Endothelial cell of umbilical vein (primary cell): ENCODE measurements around the gene SEPTIN5. TPM values are rescaled to one million over a fixed set of nuclear protein-coding genes. Genes with fewer than 3 reads are reported as not detected.

Source experiments
- BruUV-seq: library from RNA; stranded (reverse); fragments of 400-500 nt; replicated peaks from 2 replicates; lab custom pipeline; 2021; lab: Mats Ljungman, UMichigan
- CTCF ChIA-PET: fragments of 300-600, 350-600 bp; sonication (Branson Sonifier 250); formaldehyde crosslinking; loops from one replicate; lab custom pipeline; 2021; ENCODE audit warnings: antibody characterized with exemption, inconsistent platforms; lab: Charles Lee
- POLR2A ChIA-PET: fragments of 300-600, 350-600 bp; sonication (Branson Sonifier 250); formaldehyde crosslinking; loops from one replicate; lab custom pipeline; 2021; ENCODE audit warnings: antibody characterized with exemption, inconsistent platforms; lab: Charles Lee
- DNase-seq: peaks from one replicate; pipeline ENCODE4 v3.0.0-alpha.2; 2011; ENCODE audit warnings: low read depth, low spot score
- FAIRE-seq: peaks from 2 replicates; lab custom pipeline; 2011; peaks lifted over from hg19 to GRCh38; lab: Jason Lieb, UNC
- H2AFZ ChIP-seq: 2 replicates; pipeline ENCODE4 v1.6.0; 2012; ENCODE audit warnings: low read depth, low read length, control low read depth, inconsistent platforms
- H3K27ac ChIP-seq: 2 replicates; pipeline ENCODE4 v1.5.1; 2011; ENCODE audit warnings: low read depth, mild to moderate bottlenecking, control low read depth, low read length, moderate library complexity; ENCODE audit not compliant: insufficient read depth
- H3K27me3 ChIP-seq, 2 experiments: 2 replicates each; pipeline versions ENCODE4 v1.6.0 to v1.6.1; 2011; ENCODE audit warnings: low read length in 2 of 2, mixed read lengths in 1 of 2; ENCODE audit not compliant: control insufficient read depth in 2 of 2, insufficient read depth in 2 of 2
- H3K36me3 ChIP-seq, 2 experiments: 2 replicates in 1 of 2; 3 replicates in 1 of 2; pipeline ENCODE4 v1.5.1; 2011; ENCODE audit warnings: low read length in 2 of 2, mild to moderate bottlenecking in 1 of 2, moderate library complexity in 1 of 2; ENCODE audit not compliant: control insufficient read depth in 2 of 2, insufficient read depth in 2 of 2; ENCODE audit errors: extremely low read depth in 1 of 2
- H3K4me1 ChIP-seq: 3 replicates; pipeline ENCODE4 v1.5.1; 2011; ENCODE audit warnings: mild to moderate bottlenecking, low read length; ENCODE audit not compliant: control insufficient read depth, insufficient read depth; ENCODE audit errors: extremely low read depth
- H3K4me2 ChIP-seq: 2 replicates; pipeline ENCODE4 v1.6.1; 2011; ENCODE audit warnings: low read length, control low read depth, mixed read lengths; ENCODE audit not compliant: insufficient read depth
- H3K4me3 ChIP-seq, 3 experiments: fragments of 200-600 bp in 1 of 3; sonication (generic), shearing (Covaris generic) in 1 of 3; replicated peaks in 1 of 3; 2 replicates each; pipeline ENCODE4 v1.5.1; 2011 to 2016; ENCODE audit warnings: control low read depth in 3 of 3, low read length in 3 of 3, mild to moderate bottlenecking in 2 of 3, inconsistent platforms in 1 of 3, low read depth in 1 of 3, moderate library complexity in 1 of 3; ENCODE audit not compliant: insufficient read depth in 1 of 3
- H3K79me2 ChIP-seq: 2 replicates; pipeline ENCODE4 v1.6.0; 2012; ENCODE audit warnings: low read length, inconsistent platforms; ENCODE audit not compliant: control insufficient read depth, insufficient read depth
- H3K9ac ChIP-seq: replicated peaks from 2 replicates; pipeline ENCODE3; 2011; ENCODE audit warnings: low read length, control low read depth; ENCODE audit not compliant: insufficient read depth; ENCODE audit errors: extremely low read depth
- H3K9me1 ChIP-seq: replicated peaks from 3 replicates; pipeline ENCODE4 v1.6.0; 2011; ENCODE audit warnings: mild to moderate bottlenecking, low read length; ENCODE audit not compliant: control insufficient read depth, insufficient read depth; ENCODE audit errors: extremely low read depth
- H3K9me3 ChIP-seq: replicated peaks from 2 replicates; pipeline ENCODE4 v1.5.1; 2012; ENCODE audit warnings: low read length, inconsistent platforms; ENCODE audit not compliant: control insufficient read depth, insufficient read depth
- H4K20me1 ChIP-seq: replicated peaks from 2 replicates; pipeline ENCODE3; 2011; ENCODE audit warnings: mild to moderate bottlenecking, low read length; ENCODE audit not compliant: control insufficient read depth, insufficient read depth; ENCODE audit errors: extremely low read depth
- CTCF ChIP-seq, 2 donors: IDR thresholded peaks; 1 replicate in 1 of 2; 2 replicates in 1 of 2; pipeline ENCODE4 v1.5.1; 2011; ENCODE audit warnings: low read length in 2 of 2, mild to moderate bottlenecking in 2 of 2, moderate library complexity in 2 of 2, control low read depth in 1 of 2, inconsistent platforms in 1 of 2, low read depth in 1 of 2; ENCODE audit not compliant: insufficient read depth in 1 of 2; ENCODE audit errors: extremely low read depth in 1 of 2
- EZH2 ChIP-seq: IDR thresholded peaks from 2 replicates; pipeline ENCODE4 v1.6.1; 2012; ENCODE audit warnings: borderline replicate concordance, low read depth, mild to moderate bottlenecking, moderate library complexity, low read length, inconsistent platforms; ENCODE audit not compliant: severe bottlenecking
- FOS ChIP-seq: IDR thresholded peaks from 2 replicates; pipeline ENCODE4 v1.6.1; 2011; ENCODE audit warnings: mild to moderate bottlenecking, low read length, moderate library complexity, borderline replicate concordance; ENCODE audit not compliant: insufficient read depth
- GATA2 ChIP-seq: IDR thresholded peaks from 2 replicates; pipeline ENCODE4 v1.7.0; 2011; ENCODE audit warnings: low read depth, mild to moderate bottlenecking, moderate library complexity, mixed read lengths, low read length; ENCODE audit not compliant: insufficient read length, insufficient read depth
- JUN ChIP-seq: IDR thresholded peaks from 2 replicates; pipeline ENCODE4 v1.6.1; 2011; ENCODE audit warnings: borderline replicate concordance, low read depth; ENCODE audit not compliant: insufficient read length, insufficient read depth
- MAX ChIP-seq: IDR thresholded peaks from 2 replicates; pipeline ENCODE4 v1.6.1; 2011; ENCODE audit not compliant: insufficient read depth, insufficient read length
- MYC ChIP-seq: IDR thresholded peaks from one replicate; pipeline ENCODE4 v1.6.1; 2011; ENCODE audit warnings: mild to moderate bottlenecking, low read depth, low read length
- POLR2AphosphoS5 ChIP-seq: IDR thresholded peaks from 2 replicates; pipeline ENCODE4 v1.6.1; 2012; ENCODE audit warnings: low read depth, mild to moderate bottlenecking, control low read depth, low read length, moderate library complexity; ENCODE audit not compliant: insufficient read depth
- dilution Hi-C: fragments of 300-500 bp; cut with MboI; formaldehyde crosslinking; loops from one replicate; pipeline ENCODE4 v1.15.0; 2019; ENCODE audit warnings: low sequenced_read_pairs; ENCODE audit not compliant: extremely low pct_ligation_motif_present
- intact Hi-C: fragments of 100-400 bp; cut with micrococcal nuclease; formaldehyde crosslinking; loops from one replicate; pipeline ENCODE4 v1.10.0; 2022
- polyA plus RNA-seq, 4 experiments: library from polyadenylated mRNA; depleted of rRNA in 3 of 4; stranded (reverse) in 3 of 4; unstranded in 1 of 4; fragments of >200 nt; gene quantifications; 2 replicates each; pipeline versions ENCODE4 v1.2.1 to v1.2.3, GENCODE V29; 2011 to 2012; ENCODE audit warnings: missing spikeins in 1 of 4
- total RNA-seq: library from RNA; stranded (reverse); gene quantifications from 2 replicates; pipeline ENCODE4 v1.2.3, GENCODE V29; 2021

The SEPTIN5 gene
- total and polyA plus RNA-seq, 2 donors (not counting 3 experiments of a cell fraction or from before 2014, with no cell fraction given): 31.1 to 35.8 TPM

GRCh38 chr22:19707347-19708290, 6.7 kb upstream of the SEPTIN5 start:
- Histone ChIP-seq H3K9me3 (no peaks in the 10 kb centered on the region), H3K4me2 (no peak overlapping the region), H3K27ac (no peak overlapping the region), H3K9ac (no peak overlapping the region), H3K36me3 (no peaks in the 10 kb centered on the region), H4K20me1 (no peaks in the 10 kb centered on the region), H3K4me3 (no peak overlapping the region), H3K79me2 (no peaks in the 10 kb centered on the region), H3K9me1 (no peaks in the 10 kb centered on the region), H2AFZ (no peak overlapping the region), H3K4me1 (no peaks in the 10 kb centered on the region), H3K27me3 (peaks cover 0 to 2% of the 10 kb centered on the region in 2 experiments)
- TF ChIP-seq CTCF (IDR thresholded peaks at IDR 0.05; ENCODE audit: extremely low read depth in 1 of 2, insufficient read depth in 1 of 2, low read depth in 1 of 2, low read length in 2 of 2) (no peak), GATA2 (no peak), EZH2 (no peak), MYC (no peak), POLR2AphosphoS5 (no peak), JUN (no peak), FOS (no peak), MAX (no peak)
- no TSS peak for BruUV-seq
- dilution Hi-C loops: no loop called here
- DNase-seq (no peak), FAIRE-seq (no peak)
- CTCF ChIA-PET: interaction anchor here (1.1 kb wide), 1 partner anchor 23 kb away, joined by 4 read pairs; no protein-coding TSS in a partner anchor
- POLR2A ChIA-PET: no interaction called here
- intact Hi-C loops: no loop called here
